Sigmoid colon (tissue), 7 donors: ENCODE data around the gene PRLR. TPM values are rescaled to one million over a fixed set of nuclear protein-coding genes. Genes with fewer than 3 reads are reported as not detected.

Source experiments
- DNase-seq: peaks from one replicate; pipeline ENCODE4 v3.0.0-alpha.2; 2019
- H3K27ac ChIP-seq, 4 donors: fragments of 200-600 bp; sonication (generic); one replicate each; pipeline ENCODE4 v1.5.1; 2016 to 2019; ENCODE audit warnings: mild to moderate bottlenecking in 1 of 4
- H3K27me3 ChIP-seq, 3 donors: fragments of 200-600 bp; sonication (generic); one replicate each; pipeline ENCODE4 v1.5.1; 2019; ENCODE audit warnings: mild to moderate bottlenecking in 1 of 3
- H3K36me3 ChIP-seq, 4 donors: fragments of 200-600 bp; sonication (generic); one replicate each; pipeline ENCODE4 v1.5.1; 2016 to 2019
- H3K4me1 ChIP-seq, 4 donors: fragments of 200-600 bp; sonication (generic); one replicate each; pipeline ENCODE4 v1.5.1; 2017 to 2019
- H3K4me3 ChIP-seq, 4 donors: fragments of 200-600 bp; sonication (generic); one replicate each; pipeline ENCODE4 v1.5.1; 2017 to 2019; ENCODE audit warnings: mild to moderate bottlenecking in 2 of 4, moderate library complexity in 1 of 4
- H3K9me3 ChIP-seq, 4 donors: fragments of 200-600 bp in 3 of 4; sonication (generic) in 3 of 4; one replicate each; pipeline versions ENCODE4 v1.5.1 to v1.6.1; 2013 to 2019
- EP300 ChIP-seq, 4 donors: sonication (generic); formaldehyde crosslinking; IDR thresholded peaks; one replicate each; pipeline ENCODE4 v1.6.1; 2017; ENCODE audit warnings: antibody characterized with exemption in 4 of 4
- POLR2A ChIP-seq, 2 donors: fragments of 450-650 bp; IDR thresholded peaks; one replicate each; pipeline ENCODE4 v1.6.1; 2016; ENCODE audit warnings: antibody characterized with exemption in 2 of 2, mild to moderate bottlenecking in 2 of 2, moderate library complexity in 2 of 2
- POLR2AphosphoS5 ChIP-seq, 4 donors: sonication (generic); formaldehyde crosslinking; IDR thresholded peaks; one replicate each; pipeline ENCODE4 v1.6.1; 2017; ENCODE audit warnings: antibody characterized with exemption in 4 of 4
- WGBS, 2 donors: extraction: QIAGEN DNeasy Blood & Tissue Kit; methylation state at CpG; one replicate each; pipeline ENCODE4 v1.1.7; 2013; 5-methylcytosine and 5-hydroxymethylcytosine counted together
- intact Hi-C: fragments of 100-400 bp; cut with DNase I; formaldehyde crosslinking; loops from one replicate; pipeline ENCODE4 v1.15.1; 2023
- polyA plus RNA-seq, 3 donors: library from polyadenylated mRNA; stranded (reverse); fragments of 200-250 nt; gene quantifications; one replicate each; pipeline ENCODE4 v1.2.3, GENCODE V29; 2013
- total RNA-seq, 4 donors: library from RNA; depleted of rRNA; stranded (reverse); fragments of >200 nt; gene quantifications; one replicate each; pipeline ENCODE4 v1.1.0, GENCODE V29; 2016
- TF ChIP-seq, protein P1 (sequence below), 4 experiments: fragments of 450-650 bp in 3 of 4; fragments of 200-600 bp in 1 of 4; IDR thresholded peaks; one replicate each; pipeline ENCODE4 v1.5.1; 2016 to 2019; ENCODE audit warnings: antibody characterized with exemption in 4 of 4, mild to moderate bottlenecking in 3 of 4, moderate library complexity in 2 of 4
- donor health status: healthy with polysubstance abuse.
- donor health status: Bipolar disorder and iron deficiency.
- donor health status: healthy.

Gene PRLR
- total and polyA plus RNA-seq, 7 donors, result 0.60 to 1.9 (median 0.95) TPM

DNA sequence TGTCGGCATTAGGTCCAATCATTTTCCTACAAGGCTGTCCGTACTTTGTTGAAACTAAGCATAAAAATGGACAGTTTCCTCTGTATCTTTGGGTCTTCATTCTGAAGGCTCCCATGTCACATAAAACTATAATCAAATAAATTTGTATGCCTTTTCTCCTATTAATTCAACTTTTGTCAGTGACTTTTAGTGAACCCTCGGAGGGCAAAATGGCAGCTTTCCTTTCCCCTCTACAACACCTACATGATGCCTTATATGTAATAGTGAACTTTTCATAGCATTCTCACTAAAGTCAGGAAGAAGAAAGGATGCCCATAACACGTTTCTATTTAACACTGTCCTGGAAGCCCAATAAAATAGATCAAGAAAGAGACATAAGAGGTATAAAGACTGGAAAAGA, 177.4 kb downstream of the PRLR start:
- no peak for DNase-seq
- no peaks in the 10 kb centered on the region for H3K36me3 ChIP-seq
- intact Hi-C loops, result no loop called here
- WGBS, 2 donors, result 88 to 91% methylated on average over 4 of the region's 4 CpGs
- no peaks in the 10 kb centered on the region for H3K27me3 ChIP-seq
- H3K4me3 ChIP-seq, result no peak overlapping the region
- H3K9me3 ChIP-seq, result no peaks in the 10 kb centered on the region
- TF ChIP-seq POLR2AphosphoS5 (IDR thresholded peaks at IDR 0.05) (no peak), POLR2A (IDR thresholded peaks at IDR 0.05) (no peak), EP300 (IDR thresholded peaks at IDR 0.05) (no peak)
- TF ChIP-seq, protein P1, sequence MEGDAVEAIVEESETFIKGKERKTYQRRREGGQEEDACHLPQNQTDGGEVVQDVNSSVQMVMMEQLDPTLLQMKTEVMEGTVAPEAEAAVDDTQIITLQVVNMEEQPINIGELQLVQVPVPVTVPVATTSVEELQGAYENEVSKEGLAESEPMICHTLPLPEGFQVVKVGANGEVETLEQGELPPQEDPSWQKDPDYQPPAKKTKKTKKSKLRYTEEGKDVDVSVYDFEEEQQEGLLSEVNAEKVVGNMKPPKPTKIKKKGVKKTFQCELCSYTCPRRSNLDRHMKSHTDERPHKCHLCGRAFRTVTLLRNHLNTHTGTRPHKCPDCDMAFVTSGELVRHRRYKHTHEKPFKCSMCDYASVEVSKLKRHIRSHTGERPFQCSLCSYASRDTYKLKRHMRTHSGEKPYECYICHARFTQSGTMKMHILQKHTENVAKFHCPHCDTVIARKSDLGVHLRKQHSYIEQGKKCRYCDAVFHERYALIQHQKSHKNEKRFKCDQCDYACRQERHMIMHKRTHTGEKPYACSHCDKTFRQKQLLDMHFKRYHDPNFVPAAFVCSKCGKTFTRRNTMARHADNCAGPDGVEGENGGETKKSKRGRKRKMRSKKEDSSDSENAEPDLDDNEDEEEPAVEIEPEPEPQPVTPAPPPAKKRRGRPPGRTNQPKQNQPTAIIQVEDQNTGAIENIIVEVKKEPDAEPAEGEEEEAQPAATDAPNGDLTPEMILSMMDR (IDR thresholded peaks at IDR 0.05), result no peak
- no peaks in the 10 kb centered on the region for H3K4me1 ChIP-seq
- H3K27ac ChIP-seq, result no peak overlapping the region

DNA sequence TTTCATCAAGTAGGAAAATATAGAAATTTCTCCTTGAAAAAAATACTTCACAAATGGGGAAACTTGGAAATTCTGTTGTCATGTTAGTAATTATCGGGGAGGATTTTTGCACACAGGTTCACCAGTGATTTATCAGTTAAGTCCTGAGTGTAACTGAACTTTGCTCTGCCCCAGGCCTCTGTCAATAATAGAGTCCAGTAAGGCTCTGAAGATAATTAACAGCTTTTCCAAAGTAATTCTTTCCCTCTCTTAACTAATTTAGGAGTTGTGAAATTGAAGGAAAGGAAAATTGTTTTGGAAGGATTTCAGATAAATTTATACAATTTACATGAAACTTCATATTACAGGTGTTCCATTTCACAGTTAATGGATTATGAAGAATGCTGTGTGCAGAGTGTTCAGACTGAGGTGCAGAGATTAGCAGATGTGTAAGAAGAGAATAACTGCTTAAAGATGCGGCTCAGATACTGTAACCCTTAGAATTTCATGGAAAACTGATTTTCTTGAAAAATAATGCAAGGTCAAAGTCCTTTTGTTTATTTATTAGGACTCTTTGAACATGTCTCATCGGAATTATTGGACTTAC, 179.7 kb downstream of the PRLR start:
- TF ChIP-seq, protein P1 (IDR thresholded peaks at IDR 0.05), result no peak
- TF ChIP-seq POLR2AphosphoS5 (IDR thresholded peaks at IDR 0.05) (no peak), EP300 (IDR thresholded peaks at IDR 0.05) (no peak), POLR2A (IDR thresholded peaks at IDR 0.05) (no peak)
- Histone ChIP-seq H3K4me3 (no peak overlapping the region), H3K4me1 (no peaks in the 10 kb centered on the region), H3K27me3 (no peaks in the 10 kb centered on the region), H3K36me3 (no peaks in the 10 kb centered on the region), H3K27ac (no peak overlapping the region), H3K9me3 (no peaks in the 10 kb centered on the region)
- intact Hi-C loops, result no loop called here
- DNase-seq, result no peak
- WGBS, 2 donors, result 62 to 78% methylated on average over 3 of the region's 3 CpGs

DNA sequence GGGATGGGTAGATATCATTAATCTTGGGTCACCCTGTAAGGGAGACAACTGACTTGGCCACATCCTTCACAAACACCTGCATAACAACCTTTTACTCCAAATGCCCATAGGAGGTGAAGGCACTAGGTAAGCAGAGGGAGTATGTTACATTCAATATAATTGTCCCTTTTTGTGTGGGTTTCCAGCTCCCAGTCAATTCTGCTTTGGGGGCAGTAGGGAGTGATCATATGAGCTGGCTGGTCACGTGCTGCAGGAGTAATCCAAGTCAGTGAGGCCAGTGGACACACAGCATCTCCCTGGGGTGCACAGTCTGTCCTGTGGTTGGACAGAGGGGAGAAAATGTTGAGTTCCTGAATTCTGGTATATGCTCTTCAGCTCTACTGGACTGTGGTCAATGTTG, 181.4 kb downstream of the PRLR start:
- H3K27me3 ChIP-seq, result no peaks in the 10 kb centered on the region
- intact Hi-C loops, result no loop called here

DNA sequence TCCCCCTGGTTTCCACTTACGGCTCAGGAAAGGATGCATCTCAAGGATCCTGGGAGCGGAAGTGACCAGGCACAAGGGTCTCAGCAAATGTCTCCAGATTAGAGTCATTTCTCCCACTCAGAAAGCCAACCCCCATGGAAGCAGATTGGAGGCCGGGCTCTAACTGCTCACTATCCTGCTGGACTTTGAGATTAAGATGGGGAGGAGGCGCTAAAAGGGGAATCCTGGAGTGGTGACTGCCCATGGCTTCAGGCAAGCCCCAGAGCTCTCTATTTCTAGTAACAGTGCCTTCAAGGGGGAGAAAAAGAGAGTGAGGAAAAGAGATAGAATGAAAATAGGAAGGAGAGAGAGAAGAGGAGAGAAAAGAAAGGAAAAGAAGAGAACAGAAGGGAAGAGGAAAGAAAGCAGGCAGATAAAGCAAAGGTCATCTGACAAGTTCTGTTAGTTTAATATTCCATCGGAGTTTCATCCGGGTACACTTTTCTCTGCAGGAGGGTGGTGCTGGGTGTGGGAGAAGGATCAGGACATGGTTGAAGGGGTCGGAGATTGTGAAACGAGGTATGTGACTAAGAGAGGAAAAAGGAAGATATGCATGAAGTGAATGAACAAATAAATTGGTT, 182.4 kb downstream of the PRLR start, which contains the start of gene AGXT2:
AGXT2 (minus strand) TSS at position 165 of the 620 bp plus-strand sequence; CDS start at position 108, 57 bp downstream.
- DNase-seq, result no peak
- intact Hi-C loops, result no loop called here
- TF ChIP-seq EP300 (IDR thresholded peaks at IDR 0.05) (no peak), POLR2A (IDR thresholded peaks at IDR 0.05) (no peak), POLR2AphosphoS5 (IDR thresholded peaks at IDR 0.05) (no peak)
- TF ChIP-seq, protein P1 (IDR thresholded peaks at IDR 0.05), result no peak
- 45 to 68% methylated on average over 8 of the region's 8 CpGs for WGBS, 2 donors
- H3K9me3 ChIP-seq, result no peaks in the 10 kb centered on the region
- H3K27ac ChIP-seq, result no peak within 1 kb of the TSS
- H3K27me3 ChIP-seq, result no peaks in the 10 kb centered on the region
- no peaks in the 10 kb centered on the region for H3K4me1 ChIP-seq
- H3K4me3 ChIP-seq, result no peak within 1 kb of the TSS
- H3K36me3 ChIP-seq, result no peaks in the 10 kb centered on the region

More for the DNA sequence above, 181.4 kb downstream of the PRLR start:
- no peak for DNase-seq
- H3K36me3 ChIP-seq, result no peaks in the 10 kb centered on the region
- no peak overlapping the region for H3K27ac ChIP-seq
- whole genome bisulfite sequencing, 2 donors, result 90 to 93% methylated on average over 1 of the region's 1 CpG
- H3K4me1 ChIP-seq, result no peaks in the 10 kb centered on the region
- TF ChIP-seq EP300 (IDR thresholded peaks at IDR 0.05) (no peak), POLR2A (IDR thresholded peaks at IDR 0.05) (no peak), POLR2AphosphoS5 (IDR thresholded peaks at IDR 0.05) (no peak)
- TF ChIP-seq, protein P1 (IDR thresholded peaks at IDR 0.05), result no peak
- no peaks in the 10 kb centered on the region for H3K9me3 ChIP-seq
- no peak overlapping the region for H3K4me3 ChIP-seq
